Endothelial cell of umbilical vein (primary cell): ENCODE results near the gene S100A16. TPM values are rescaled to one million over a fixed set of nuclear protein-coding genes. Genes with fewer than 3 reads are reported as not detected.

ENCODE experiments used
- BruUV-seq: library from RNA; stranded (reverse); fragments of 400-500 nt; replicated peaks from 2 replicates; lab custom pipeline; 2021; lab: Mats Ljungman, UMichigan
- CTCF ChIA-PET: fragments of 300-600, 350-600 bp; sonication (Branson Sonifier 250); formaldehyde crosslinking; loops from one replicate; lab custom pipeline; 2021; ENCODE audit warnings: antibody characterized with exemption, inconsistent platforms; lab: Charles Lee
- POLR2A ChIA-PET: fragments of 300-600, 350-600 bp; sonication (Branson Sonifier 250); formaldehyde crosslinking; loops from one replicate; lab custom pipeline; 2021; ENCODE audit warnings: antibody characterized with exemption, inconsistent platforms; lab: Charles Lee
- DNase-seq: peaks from one replicate; pipeline ENCODE4 v3.0.0-alpha.2; 2011; ENCODE audit warnings: low read depth, low spot score
- FAIRE-seq: peaks from 2 replicates; lab custom pipeline; 2011; peaks lifted over from hg19 to GRCh38; lab: Jason Lieb, UNC
- H2AFZ ChIP-seq: 2 replicates; pipeline ENCODE4 v1.6.0; 2012; ENCODE audit warnings: low read depth, low read length, control low read depth, inconsistent platforms
- H3K27ac ChIP-seq: 2 replicates; pipeline ENCODE4 v1.5.1; 2011; ENCODE audit warnings: low read depth, mild to moderate bottlenecking, control low read depth, low read length, moderate library complexity; ENCODE audit not compliant: insufficient read depth
- H3K27me3 ChIP-seq, 2 experiments: 2 replicates each; pipeline versions ENCODE4 v1.6.0 to v1.6.1; 2011; ENCODE audit warnings: low read length in 2 of 2, mixed read lengths in 1 of 2; ENCODE audit not compliant: control insufficient read depth in 2 of 2, insufficient read depth in 2 of 2
- H3K36me3 ChIP-seq, 2 experiments: 2 replicates in 1 of 2; 3 replicates in 1 of 2; pipeline ENCODE4 v1.5.1; 2011; ENCODE audit warnings: low read length in 2 of 2, mild to moderate bottlenecking in 1 of 2, moderate library complexity in 1 of 2; ENCODE audit not compliant: control insufficient read depth in 2 of 2, insufficient read depth in 2 of 2; ENCODE audit errors: extremely low read depth in 1 of 2
- H3K4me1 ChIP-seq: 3 replicates; pipeline ENCODE4 v1.5.1; 2011; ENCODE audit warnings: mild to moderate bottlenecking, low read length; ENCODE audit not compliant: control insufficient read depth, insufficient read depth; ENCODE audit errors: extremely low read depth
- H3K4me2 ChIP-seq: 2 replicates; pipeline ENCODE4 v1.6.1; 2011; ENCODE audit warnings: low read length, control low read depth, mixed read lengths; ENCODE audit not compliant: insufficient read depth
- H3K4me3 ChIP-seq, 3 experiments: fragments of 200-600 bp in 1 of 3; sonication (generic), shearing (Covaris generic) in 1 of 3; replicated peaks in 1 of 3; 2 replicates each; pipeline ENCODE4 v1.5.1; 2011 to 2016; ENCODE audit warnings: control low read depth in 3 of 3, low read length in 3 of 3, mild to moderate bottlenecking in 2 of 3, inconsistent platforms in 1 of 3, low read depth in 1 of 3, moderate library complexity in 1 of 3; ENCODE audit not compliant: insufficient read depth in 1 of 3
- H3K79me2 ChIP-seq: 2 replicates; pipeline ENCODE4 v1.6.0; 2012; ENCODE audit warnings: low read length, inconsistent platforms; ENCODE audit not compliant: control insufficient read depth, insufficient read depth
- H3K9ac ChIP-seq: replicated peaks from 2 replicates; pipeline ENCODE3; 2011; ENCODE audit warnings: low read length, control low read depth; ENCODE audit not compliant: insufficient read depth; ENCODE audit errors: extremely low read depth
- H3K9me1 ChIP-seq: replicated peaks from 3 replicates; pipeline ENCODE4 v1.6.0; 2011; ENCODE audit warnings: mild to moderate bottlenecking, low read length; ENCODE audit not compliant: control insufficient read depth, insufficient read depth; ENCODE audit errors: extremely low read depth
- H3K9me3 ChIP-seq: replicated peaks from 2 replicates; pipeline ENCODE4 v1.5.1; 2012; ENCODE audit warnings: low read length, inconsistent platforms; ENCODE audit not compliant: control insufficient read depth, insufficient read depth
- H4K20me1 ChIP-seq: replicated peaks from 2 replicates; pipeline ENCODE3; 2011; ENCODE audit warnings: mild to moderate bottlenecking, low read length; ENCODE audit not compliant: control insufficient read depth, insufficient read depth; ENCODE audit errors: extremely low read depth
- EZH2 ChIP-seq: IDR thresholded peaks from 2 replicates; pipeline ENCODE4 v1.6.1; 2012; ENCODE audit warnings: borderline replicate concordance, low read depth, mild to moderate bottlenecking, moderate library complexity, low read length, inconsistent platforms; ENCODE audit not compliant: severe bottlenecking
- FOS ChIP-seq: IDR thresholded peaks from 2 replicates; pipeline ENCODE4 v1.6.1; 2011; ENCODE audit warnings: mild to moderate bottlenecking, low read length, moderate library complexity, borderline replicate concordance; ENCODE audit not compliant: insufficient read depth
- GATA2 ChIP-seq: IDR thresholded peaks from 2 replicates; pipeline ENCODE4 v1.7.0; 2011; ENCODE audit warnings: low read depth, mild to moderate bottlenecking, moderate library complexity, mixed read lengths, low read length; ENCODE audit not compliant: insufficient read length, insufficient read depth
- JUN ChIP-seq: IDR thresholded peaks from 2 replicates; pipeline ENCODE4 v1.6.1; 2011; ENCODE audit warnings: borderline replicate concordance, low read depth; ENCODE audit not compliant: insufficient read length, insufficient read depth
- MYC ChIP-seq: IDR thresholded peaks from one replicate; pipeline ENCODE4 v1.6.1; 2011; ENCODE audit warnings: mild to moderate bottlenecking, low read depth, low read length
- POLR2A ChIP-seq: IDR thresholded peaks from 2 replicates; pipeline ENCODE4 v1.6.1; 2012; ENCODE audit warnings: low read depth, mild to moderate bottlenecking, control low read depth, low read length
- POLR2AphosphoS5 ChIP-seq: IDR thresholded peaks from 2 replicates; pipeline ENCODE4 v1.6.1; 2012; ENCODE audit warnings: low read depth, mild to moderate bottlenecking, control low read depth, low read length, moderate library complexity; ENCODE audit not compliant: insufficient read depth
- dilution Hi-C: fragments of 300-500 bp; cut with MboI; formaldehyde crosslinking; loops from one replicate; pipeline ENCODE4 v1.15.0; 2019; ENCODE audit warnings: low sequenced_read_pairs; ENCODE audit not compliant: extremely low pct_ligation_motif_present
- intact Hi-C: fragments of 100-400 bp; cut with micrococcal nuclease; formaldehyde crosslinking; loops from one replicate; pipeline ENCODE4 v1.10.0; 2022
- polyA plus RNA-seq, 4 experiments: library from polyadenylated mRNA; depleted of rRNA in 3 of 4; stranded (reverse) in 3 of 4; unstranded in 1 of 4; fragments of >200 nt; gene quantifications; 2 replicates each; pipeline versions ENCODE4 v1.2.1 to v1.2.3, GENCODE V29; 2011 to 2012; ENCODE audit warnings: missing spikeins in 1 of 4
- total RNA-seq: library from RNA; stranded (reverse); gene quantifications from 2 replicates; pipeline ENCODE4 v1.2.3, GENCODE V29; 2021
- TF ChIP-seq, protein P1 (sequence below): IDR thresholded peaks from 2 replicates; pipeline ENCODE4 v1.6.1; 2011; ENCODE audit not compliant: insufficient read depth, insufficient read length
- TF ChIP-seq, protein P2 (sequence below), 2 donors: IDR thresholded peaks; 1 replicate in 1 of 2; 2 replicates in 1 of 2; pipeline ENCODE4 v1.5.1; 2011; ENCODE audit warnings: low read length in 2 of 2, mild to moderate bottlenecking in 2 of 2, moderate library complexity in 2 of 2, control low read depth in 1 of 2, inconsistent platforms in 1 of 2, low read depth in 1 of 2; ENCODE audit not compliant: insufficient read depth in 1 of 2; ENCODE audit errors: extremely low read depth in 1 of 2

S100A16 gene
- total and polyA plus RNA-seq, 2 donors (not counting 3 experiments of a cell fraction or from before 2014, with no cell fraction given), result 701 to 1,770 TPM

DNA sequence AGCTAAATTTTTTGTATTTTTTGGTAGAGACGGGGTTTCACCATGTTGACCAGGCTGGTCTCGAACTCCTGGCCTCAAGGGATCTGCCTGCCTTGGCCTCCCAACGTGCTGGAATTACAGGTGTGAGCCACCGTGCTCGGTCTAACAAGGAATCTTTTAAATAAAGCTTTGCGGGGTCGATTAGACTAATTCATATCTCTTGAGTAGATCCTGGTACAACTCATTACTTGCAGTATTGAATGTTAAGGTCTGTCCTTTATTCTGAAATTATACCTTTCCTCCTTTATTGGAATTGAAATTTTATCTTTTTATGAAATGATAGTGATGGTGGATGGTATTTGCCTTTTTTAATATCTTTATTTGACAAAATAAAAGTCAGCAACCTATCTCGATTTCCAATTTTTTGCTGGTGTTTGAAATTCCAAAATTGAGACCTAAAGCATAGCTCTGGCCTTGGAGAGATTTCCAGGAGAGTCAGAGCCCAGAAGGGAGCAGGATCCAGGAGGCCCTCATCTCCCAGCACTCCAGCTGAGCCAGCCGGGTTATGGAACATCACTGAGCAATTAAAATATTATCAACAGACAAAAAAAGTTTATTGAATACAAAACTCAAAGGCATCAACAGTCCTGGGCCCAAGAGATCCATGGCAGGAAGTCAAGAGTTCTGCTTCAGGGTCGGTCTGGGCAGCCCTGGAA is 52.0 kb downstream of the S100A16 start:
- no peak overlapping the region for H2AFZ ChIP-seq
- H4K20me1 ChIP-seq, result no peaks in the 10 kb centered on the region
- peaks cover 8% of the 10 kb centered on the region for H3K4me1 ChIP-seq
- no peak for DNase-seq
- dilution Hi-C loops, result no loop called here
- CTCF ChIA-PET, result interaction anchor here (1.5 to 4.5 kb wide), 3 partner anchors 10 to 50 kb away, joined by 5 to 25 read pairs (median 13); no protein-coding TSS in a partner anchor
- H3K9me3 ChIP-seq, result no peaks in the 10 kb centered on the region
- intact Hi-C loops, result no loop called here
- POLR2A ChIA-PET, result no interaction called here
- no peak for FAIRE-seq
- H3K27ac ChIP-seq, result no peak overlapping the region
- TF ChIP-seq GATA2, result no peak
- no peak for TF ChIP-seq POLR2A
- TF ChIP-seq JUN, result no peak
- no TSS peak for BruUV-seq
- no peak overlapping the region for H3K4me3 ChIP-seq
- no peak overlapping the region for H3K4me2 ChIP-seq
- no peaks in the 10 kb centered on the region for H3K27me3 ChIP-seq
- no peaks in the 10 kb centered on the region for H3K79me2 ChIP-seq
- no peaks in the 10 kb centered on the region for H3K36me3 ChIP-seq
- no peaks in the 10 kb centered on the region for H3K9me1 ChIP-seq
- H3K9ac ChIP-seq, result no peak overlapping the region

DNA sequence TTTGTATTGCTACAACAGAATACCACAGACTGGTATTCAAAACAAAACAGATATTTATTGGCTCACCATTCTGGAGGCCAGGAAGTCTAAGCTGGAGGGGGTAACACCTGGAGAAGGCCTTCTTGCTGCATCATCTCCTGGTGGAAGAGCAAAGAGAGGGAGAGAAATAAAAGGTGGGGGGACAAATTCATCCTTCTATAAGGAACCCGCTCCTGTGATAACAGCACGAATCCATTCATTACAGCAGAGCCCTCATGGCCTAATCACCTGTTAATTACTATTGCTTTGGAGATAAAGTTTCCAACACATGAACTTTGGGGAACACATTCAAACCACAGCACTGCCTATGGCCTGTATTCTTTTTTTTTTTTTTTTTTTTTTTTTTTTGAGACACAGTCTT is 52.7 kb downstream of the S100A16 start:
- ChIA-PET POLR2A (no interaction called here), CTCF (interaction anchor here (3.5 kb wide), 1 partner anchor 9 kb away, joined by 13 read pairs; no protein-coding TSS in a partner anchor)
- no peak overlapping the region for H3K4me3 ChIP-seq
- no peaks in the 10 kb centered on the region for H4K20me1 ChIP-seq
- no peaks in the 10 kb centered on the region for H3K79me2 ChIP-seq
- peaks cover under 1% of the 10 kb centered on the region for H3K4me1 ChIP-seq
- H2AFZ ChIP-seq, result no peak overlapping the region
- intact Hi-C loops (no loop called here), dilution Hi-C loops (no loop called here)
- H3K27ac ChIP-seq, result no peak overlapping the region
- DNase-seq, result no peak
- FAIRE-seq, result no peak
- no peaks in the 10 kb centered on the region for H3K9me1 ChIP-seq
- no peak overlapping the region for H3K9ac ChIP-seq
- H3K9me3 ChIP-seq, result no peaks in the 10 kb centered on the region
- no TSS peak for BruUV-seq
- no peaks in the 10 kb centered on the region for H3K36me3 ChIP-seq
- H3K27me3 ChIP-seq, result no peaks in the 10 kb centered on the region
- TF ChIP-seq FOS, result no peak
- no peak for TF ChIP-seq JUN
- TF ChIP-seq, protein P1, sequence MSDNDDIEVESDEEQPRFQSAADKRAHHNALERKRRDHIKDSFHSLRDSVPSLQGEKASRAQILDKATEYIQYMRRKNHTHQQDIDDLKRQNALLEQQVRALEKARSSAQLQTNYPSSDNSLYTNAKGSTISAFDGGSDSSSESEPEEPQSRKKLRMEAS, result no peak
- TF ChIP-seq GATA2, result no peak
- TF ChIP-seq, protein P2, sequence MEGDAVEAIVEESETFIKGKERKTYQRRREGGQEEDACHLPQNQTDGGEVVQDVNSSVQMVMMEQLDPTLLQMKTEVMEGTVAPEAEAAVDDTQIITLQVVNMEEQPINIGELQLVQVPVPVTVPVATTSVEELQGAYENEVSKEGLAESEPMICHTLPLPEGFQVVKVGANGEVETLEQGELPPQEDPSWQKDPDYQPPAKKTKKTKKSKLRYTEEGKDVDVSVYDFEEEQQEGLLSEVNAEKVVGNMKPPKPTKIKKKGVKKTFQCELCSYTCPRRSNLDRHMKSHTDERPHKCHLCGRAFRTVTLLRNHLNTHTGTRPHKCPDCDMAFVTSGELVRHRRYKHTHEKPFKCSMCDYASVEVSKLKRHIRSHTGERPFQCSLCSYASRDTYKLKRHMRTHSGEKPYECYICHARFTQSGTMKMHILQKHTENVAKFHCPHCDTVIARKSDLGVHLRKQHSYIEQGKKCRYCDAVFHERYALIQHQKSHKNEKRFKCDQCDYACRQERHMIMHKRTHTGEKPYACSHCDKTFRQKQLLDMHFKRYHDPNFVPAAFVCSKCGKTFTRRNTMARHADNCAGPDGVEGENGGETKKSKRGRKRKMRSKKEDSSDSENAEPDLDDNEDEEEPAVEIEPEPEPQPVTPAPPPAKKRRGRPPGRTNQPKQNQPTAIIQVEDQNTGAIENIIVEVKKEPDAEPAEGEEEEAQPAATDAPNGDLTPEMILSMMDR (IDR thresholded peaks at IDR 0.05; ENCODE audit: extremely low read depth in 1 of 2, insufficient read depth in 1 of 2, low read depth in 1 of 2, low read length in 2 of 2), result no peak
- TF ChIP-seq POLR2A, result no peak
- TF ChIP-seq MYC, result no peak
- no peak for TF ChIP-seq POLR2AphosphoS5
- TF ChIP-seq EZH2, result no peak
- H3K4me2 ChIP-seq, result no peak overlapping the region
